Brain microvascular endothelial cell (primary cell): Measurements from ENCODE around the gene ZNF444.
"Not testable (repeated sequence)": the region's sequence is repeated elsewhere in the genome, so short reads cannot be mapped to it uniquely, and the experiment has no call there.

Source experiments
- DNase-seq: peaks from one replicate; pipeline ENCODE4 v3.0.0-alpha.2; 2020
- H3K27ac ChIP-seq: fragments of 250-450 bp; sonication (Bioruptor Pico); 2 replicates; pipeline ENCODE4 v1.5.1; 2020; ENCODE audit warnings: mild to moderate bottlenecking, moderate library complexity
- H3K27me3 ChIP-seq: fragments of 250-450 bp; sonication (Bioruptor Pico); replicated peaks from 2 replicates; pipeline ENCODE4 v1.5.1; 2020; ENCODE audit warnings: mild to moderate bottlenecking
- H3K36me3 ChIP-seq: fragments of 250-450 bp; sonication (Bioruptor Pico); replicated peaks from 2 replicates; pipeline ENCODE4 v1.5.1; 2020; ENCODE audit warnings: mild to moderate bottlenecking
- H3K4me3 ChIP-seq: 2 replicates; pipeline ENCODE4 v1.5.1; 2011; ENCODE audit warnings: low read depth, mild to moderate bottlenecking, control low read depth, low read length, moderate library complexity
- in situ Hi-C: cut with HindIII; loops from 2 replicates; pipeline ENCODE4 v1.10.0; 2017; ENCODE audit warnings: low sequenced_read_pairs, low pct_ligation_motif_present
- TF ChIP-seq, protein P1 (sequence below): IDR thresholded peaks from 2 replicates; pipeline ENCODE4 v1.5.1; 2011; ENCODE audit warnings: low read depth, mild to moderate bottlenecking, moderate library complexity, low read length, control low read depth, inconsistent platforms; ENCODE audit errors: missing control alignments

The ZNF444 gene

DNA sequence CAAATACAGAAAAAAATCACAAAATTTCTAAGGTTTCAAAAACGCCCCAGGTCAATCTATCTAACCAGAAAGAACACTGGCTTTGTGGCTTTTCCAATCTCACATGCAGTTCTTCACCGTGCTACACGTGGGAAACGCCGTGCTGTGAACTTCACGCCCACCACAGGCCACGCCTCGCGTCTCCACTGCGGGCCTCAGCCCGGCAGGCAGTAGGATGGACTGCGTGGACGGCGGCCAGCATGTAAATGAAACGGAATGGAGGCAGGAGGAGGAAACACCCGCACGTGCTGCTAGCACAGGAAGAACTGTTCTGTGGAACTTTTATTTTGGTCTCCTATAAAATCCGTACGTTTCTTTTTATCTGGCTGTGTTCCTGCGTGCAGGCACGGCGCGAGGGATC, 43.8 kb upstream of the ZNF444 start:
- TF ChIP-seq, protein P1, sequence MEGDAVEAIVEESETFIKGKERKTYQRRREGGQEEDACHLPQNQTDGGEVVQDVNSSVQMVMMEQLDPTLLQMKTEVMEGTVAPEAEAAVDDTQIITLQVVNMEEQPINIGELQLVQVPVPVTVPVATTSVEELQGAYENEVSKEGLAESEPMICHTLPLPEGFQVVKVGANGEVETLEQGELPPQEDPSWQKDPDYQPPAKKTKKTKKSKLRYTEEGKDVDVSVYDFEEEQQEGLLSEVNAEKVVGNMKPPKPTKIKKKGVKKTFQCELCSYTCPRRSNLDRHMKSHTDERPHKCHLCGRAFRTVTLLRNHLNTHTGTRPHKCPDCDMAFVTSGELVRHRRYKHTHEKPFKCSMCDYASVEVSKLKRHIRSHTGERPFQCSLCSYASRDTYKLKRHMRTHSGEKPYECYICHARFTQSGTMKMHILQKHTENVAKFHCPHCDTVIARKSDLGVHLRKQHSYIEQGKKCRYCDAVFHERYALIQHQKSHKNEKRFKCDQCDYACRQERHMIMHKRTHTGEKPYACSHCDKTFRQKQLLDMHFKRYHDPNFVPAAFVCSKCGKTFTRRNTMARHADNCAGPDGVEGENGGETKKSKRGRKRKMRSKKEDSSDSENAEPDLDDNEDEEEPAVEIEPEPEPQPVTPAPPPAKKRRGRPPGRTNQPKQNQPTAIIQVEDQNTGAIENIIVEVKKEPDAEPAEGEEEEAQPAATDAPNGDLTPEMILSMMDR: no peak
- Histone ChIP-seq H3K27ac (no peak overlapping the region), H3K36me3 (peaks cover 17% of the 10 kb centered on the region), H3K4me3 (no peak overlapping the region), H3K27me3 (no peaks in the 10 kb centered on the region)
- in situ Hi-C loops: no loop called here
- no peak for DNase-seq

DNA sequence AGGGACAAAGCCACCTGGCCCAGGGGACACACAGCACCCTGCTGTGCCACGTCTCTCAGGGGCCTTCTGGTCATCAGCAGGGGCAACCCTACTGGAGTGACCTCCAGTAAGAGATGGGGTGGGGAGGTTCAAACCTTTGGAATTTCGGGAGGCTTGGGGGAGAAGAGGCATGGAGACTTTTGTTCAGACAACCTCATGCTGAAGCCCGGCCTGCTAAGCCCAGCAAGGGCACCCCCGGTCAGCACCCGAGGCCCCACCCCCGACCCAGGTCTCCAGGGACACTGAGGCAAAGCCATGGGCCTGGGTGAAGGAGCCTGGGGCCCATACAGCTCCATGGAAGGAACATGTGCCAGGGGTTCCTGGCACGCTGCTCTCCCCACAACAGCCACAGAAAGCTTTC, 43.3 kb upstream of the ZNF444 start:
- no peaks in the 10 kb centered on the region for H3K27me3 ChIP-seq
- DNase-seq: no peak
- TF ChIP-seq, protein P1: no peak
- H3K4me3 ChIP-seq: no peak overlapping the region
- H3K36me3 ChIP-seq: peaks cover 17% of the 10 kb centered on the region
- H3K27ac ChIP-seq: no peak overlapping the region
- in situ Hi-C loops: no loop called here

DNA sequence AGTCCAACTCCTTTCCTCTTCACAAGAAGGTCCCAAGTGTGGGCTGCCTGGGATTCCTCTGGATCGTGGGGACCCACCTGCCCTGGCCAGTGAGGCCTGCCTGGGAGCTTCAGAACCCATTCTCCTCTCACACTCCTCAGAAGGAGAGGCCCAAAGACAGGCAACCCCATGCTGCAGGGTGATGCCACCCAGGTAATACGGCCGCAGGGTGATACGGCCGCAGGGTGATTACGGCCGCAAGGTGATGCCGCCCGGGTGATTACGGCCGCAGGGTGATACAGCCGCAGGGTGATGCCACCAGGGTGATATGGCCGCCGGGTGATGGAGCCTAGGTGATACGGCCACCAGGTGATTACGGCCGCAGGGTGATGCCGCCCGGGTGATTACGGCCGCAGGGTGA, 42.9 kb upstream of the ZNF444 start:
- DNase-seq, H3K4me3 ChIP-seq, H3K27me3 ChIP-seq, H3K27ac ChIP-seq, in situ Hi-C loops: not testable (repeated sequence)
- peaks cover 17% of the 10 kb centered on the region for H3K36me3 ChIP-seq

GRCh38 chr19:56098731-56099568, 42.1 kb upstream of the ZNF444 start:
- DNase-seq: no peak
- TF ChIP-seq, protein P1: no peak
- H3K27me3 ChIP-seq: no peaks in the 10 kb centered on the region
- peaks cover 17% of the 10 kb centered on the region for H3K36me3 ChIP-seq
- H3K27ac ChIP-seq: no peak overlapping the region
- in situ Hi-C loops: no loop called here
- H3K4me3 ChIP-seq: no peak overlapping the region

GRCh38 chr19:56099638-56100539, 41.2 kb upstream of the ZNF444 start:
- no peak overlapping the region for H3K27ac ChIP-seq
- in situ Hi-C loops: no loop called here

GRCh38 chr19:56101095-56101494, 40.0 kb upstream of the ZNF444 start:
- Histone ChIP-seq H3K36me3 (peaks cover 17% of the 10 kb centered on the region), H3K4me3 (no peak overlapping the region), H3K27me3 (no peaks in the 10 kb centered on the region), H3K27ac (no peak overlapping the region)
- in situ Hi-C loops: no loop called here
- DNase-seq: no peak
- TF ChIP-seq, protein P1: no peak

More at GRCh38 chr19:56099638-56100539, 41.2 kb upstream of the ZNF444 start:
- DNase-seq: no peak
- peaks cover 17% of the 10 kb centered on the region for H3K36me3 ChIP-seq
- H3K27me3 ChIP-seq: no peaks in the 10 kb centered on the region
- H3K4me3 ChIP-seq: no peak overlapping the region
- TF ChIP-seq, protein P1: no peak
